HG02885 (cell line): ENCODE data around the gene TUT4.

Experiments used
- ATAC-seq: cut with Tn5 transposase; IDR thresholded peaks from one replicate; pipeline ENCODE4 v1.9.1; 2021; ENCODE audit warnings: mild to moderate bottlenecking; ENCODE audit not compliant: unreplicated experiment, poor library complexity

TUT4 gene

DNA sequence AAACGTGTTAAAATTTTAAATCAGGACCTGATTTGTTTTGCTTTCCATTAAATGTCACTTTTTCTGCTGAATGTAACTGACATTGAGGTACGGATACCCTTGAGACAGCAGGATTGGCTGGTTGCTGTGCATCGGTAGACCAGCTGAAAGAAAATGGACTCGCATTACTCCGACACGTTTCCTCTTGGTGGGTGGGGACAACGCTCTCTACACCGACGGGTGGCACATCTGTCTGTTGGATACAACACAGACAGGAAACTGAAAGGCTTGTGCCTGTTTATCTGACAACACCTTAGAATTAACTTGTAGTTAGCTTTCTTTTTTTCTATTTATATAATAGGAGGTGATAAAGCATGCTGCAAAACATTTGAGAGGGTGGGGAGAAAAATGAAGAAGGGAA, 129.1 kb downstream of the TUT4 start:
- ATAC-seq, result no peak

DNA sequence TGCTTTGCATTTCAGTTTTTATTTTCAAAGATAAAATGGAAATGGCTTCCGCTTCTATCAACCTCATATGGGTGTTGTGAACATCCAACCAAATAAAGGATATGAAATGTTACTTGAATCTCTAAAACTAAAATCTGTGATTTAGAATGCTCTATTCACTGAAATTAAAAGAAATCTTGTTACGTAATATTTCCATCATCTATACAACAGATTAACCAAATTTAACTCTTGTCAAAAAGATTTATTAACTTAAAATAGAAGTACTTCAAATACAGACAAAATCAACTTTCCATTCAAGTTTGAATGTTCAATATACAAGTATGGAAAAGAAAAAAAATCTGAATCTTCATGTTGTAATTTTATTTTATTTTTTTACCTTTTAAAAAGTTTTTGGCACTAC, 129.8 kb downstream of the TUT4 start:
- ATAC-seq, result no peak

DNA sequence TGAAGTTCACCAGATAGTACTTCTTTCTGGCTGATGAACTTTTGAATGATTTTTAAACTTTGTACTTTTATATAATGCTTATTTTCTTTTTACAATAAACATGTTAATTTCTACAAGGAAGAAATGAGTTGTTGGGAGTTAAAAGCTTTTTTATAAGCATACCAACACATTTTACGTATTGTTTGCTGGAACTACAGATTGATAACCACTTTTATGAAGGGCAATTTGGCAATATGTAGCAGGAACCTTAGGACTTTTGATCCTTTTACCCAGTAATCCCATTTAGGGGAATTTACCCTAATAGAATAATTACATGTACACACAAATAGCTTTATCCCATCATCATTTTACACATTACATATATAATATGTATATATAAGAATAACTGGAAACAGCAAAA, 132.2 kb downstream of the TUT4 start:
- ATAC-seq, result no peak

DNA sequence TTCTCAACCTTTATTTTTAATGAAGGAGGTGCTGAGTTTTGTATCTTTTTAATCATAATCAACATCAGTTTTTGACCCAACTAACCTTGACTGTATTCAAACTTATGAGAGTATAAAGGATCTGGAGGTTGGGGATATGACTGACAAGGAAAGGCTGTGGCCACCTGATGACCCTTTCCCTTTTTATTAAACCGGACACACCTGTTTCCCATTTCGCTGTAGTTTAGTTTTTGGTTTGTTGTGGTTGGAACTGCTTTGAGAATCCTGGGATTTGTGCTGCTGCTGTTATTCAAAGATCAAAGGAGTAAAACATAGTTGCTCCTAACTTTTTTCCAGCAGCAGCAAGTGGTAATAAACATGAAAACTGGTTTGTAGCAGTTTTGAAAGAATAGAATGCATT, 136.1 kb downstream of the TUT4 start:
- ATAC-seq, result no peak

DNA sequence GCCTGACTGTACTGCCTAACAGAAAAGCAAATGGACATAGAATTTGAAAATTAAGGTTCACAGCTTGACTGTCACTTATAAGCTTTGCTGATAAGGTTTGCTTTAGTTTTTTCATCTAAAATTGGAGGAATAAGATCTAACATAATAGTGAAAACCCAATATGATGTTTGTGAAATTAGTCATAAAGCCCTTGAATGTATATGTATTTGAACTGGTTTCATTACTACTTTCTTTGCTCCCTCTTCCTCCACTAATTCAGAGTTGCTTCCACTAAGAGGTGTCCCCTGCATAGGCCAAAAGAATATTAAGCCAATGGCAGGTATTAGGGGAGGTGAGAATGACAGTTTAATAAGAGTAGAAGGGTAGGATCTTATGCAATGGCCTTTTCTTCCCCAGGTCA, 137.9 kb downstream of the TUT4 start:
- no peak for ATAC-seq

DNA sequence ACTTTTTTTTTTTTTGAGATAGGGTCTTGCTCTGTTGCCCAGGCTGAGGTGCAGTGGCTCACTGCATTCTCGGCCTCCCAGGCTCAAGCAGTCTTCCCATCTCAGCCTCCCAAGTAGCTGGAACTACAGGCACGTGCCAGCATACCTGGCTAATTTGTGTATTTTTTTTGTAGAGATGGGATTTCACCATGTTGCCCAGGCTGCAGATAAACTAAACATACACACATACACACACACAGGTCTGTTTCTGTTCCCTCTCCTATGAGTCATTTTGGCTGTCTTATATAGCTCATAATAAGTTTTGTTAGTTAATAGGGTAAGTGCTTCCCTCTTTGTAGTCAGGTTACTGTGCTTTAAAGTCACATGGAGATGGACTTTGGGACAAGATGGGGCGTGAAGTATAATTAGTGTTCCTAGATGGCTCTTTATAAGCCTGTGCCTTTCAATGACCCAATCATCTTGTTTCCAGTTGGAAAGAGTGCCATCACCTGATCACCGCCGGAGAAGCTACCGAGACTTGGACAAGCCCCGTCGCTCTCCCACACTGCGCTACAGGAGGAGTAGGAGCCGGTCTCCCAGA, 139.4 kb downstream of the TUT4 start:
- ATAC-seq, result no peak

DNA sequence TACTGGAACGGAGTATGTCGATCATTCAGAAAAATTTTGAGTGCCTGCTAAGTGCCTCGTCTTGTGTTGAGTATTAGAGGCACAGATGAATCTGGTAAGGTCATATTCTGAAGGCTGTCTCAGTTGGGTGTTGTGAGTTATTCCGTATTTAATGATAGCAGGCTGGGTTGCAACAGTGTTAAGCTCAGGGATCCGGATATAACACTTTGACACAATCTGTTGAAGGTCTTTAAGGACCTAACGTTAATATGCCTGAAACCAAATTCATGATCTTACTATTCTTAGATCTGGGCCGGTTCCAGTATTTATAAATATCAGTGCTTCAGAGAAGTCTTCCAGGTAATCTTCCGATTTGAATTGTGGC, 147.9 kb downstream of the TUT4 start:
- ATAC-seq, result no peak

DNA sequence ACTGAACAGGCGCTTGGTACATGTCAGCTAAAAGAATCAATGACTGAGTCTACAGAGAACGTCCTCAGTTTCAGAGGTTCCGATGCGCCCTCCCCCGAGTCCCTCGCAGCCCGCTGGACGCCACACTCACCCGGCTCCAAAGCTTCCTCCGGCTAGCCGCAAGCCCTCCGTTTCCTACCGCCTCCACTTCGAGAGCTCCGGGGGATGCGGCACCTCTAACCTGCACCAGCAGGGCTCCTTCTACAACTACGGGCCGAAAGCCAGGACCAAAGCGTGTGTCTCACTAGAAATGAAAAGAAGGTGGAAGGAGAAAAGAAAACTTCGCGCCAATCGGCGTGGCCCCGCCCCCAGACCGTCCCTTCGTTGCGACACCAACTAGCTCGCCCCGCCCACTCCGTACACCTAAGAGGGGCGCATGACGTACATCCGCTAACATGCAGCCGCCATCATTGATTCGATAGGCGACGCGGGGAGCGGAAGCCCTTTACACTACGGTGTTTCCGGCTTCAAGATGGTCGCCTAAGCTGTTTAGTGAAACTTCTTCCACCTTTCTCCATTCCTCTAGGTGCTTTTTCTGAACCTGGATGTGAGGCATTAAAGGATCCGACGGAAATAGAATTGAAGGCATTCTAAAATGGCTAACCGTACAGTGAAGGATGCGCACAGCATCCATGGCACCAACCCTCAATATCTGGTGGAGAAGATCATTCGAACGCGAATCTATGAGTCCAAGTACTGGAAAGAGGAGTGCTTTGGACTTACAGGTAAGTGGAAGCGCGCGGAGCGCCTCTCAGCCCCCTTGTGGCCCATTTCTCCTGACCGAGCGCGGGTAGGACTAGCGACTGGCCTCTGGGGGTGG, 148.5 kb downstream of the TUT4 start, which contains the start of the genes ORC1 and PRPF38A:
Gene ORC1, minus strand, starts transcription at position 308 of the 859 bp plus-strand sequence. CDS start 2,200 bp downstream, outside the sequence.
Gene PRPF38A, plus strand, starts transcription at position 487 of the 859 bp plus-strand sequence. Its CDS starts 148 bp downstream, at position 635.
- peak; percentile 96 for ATAC-seq

DNA sequence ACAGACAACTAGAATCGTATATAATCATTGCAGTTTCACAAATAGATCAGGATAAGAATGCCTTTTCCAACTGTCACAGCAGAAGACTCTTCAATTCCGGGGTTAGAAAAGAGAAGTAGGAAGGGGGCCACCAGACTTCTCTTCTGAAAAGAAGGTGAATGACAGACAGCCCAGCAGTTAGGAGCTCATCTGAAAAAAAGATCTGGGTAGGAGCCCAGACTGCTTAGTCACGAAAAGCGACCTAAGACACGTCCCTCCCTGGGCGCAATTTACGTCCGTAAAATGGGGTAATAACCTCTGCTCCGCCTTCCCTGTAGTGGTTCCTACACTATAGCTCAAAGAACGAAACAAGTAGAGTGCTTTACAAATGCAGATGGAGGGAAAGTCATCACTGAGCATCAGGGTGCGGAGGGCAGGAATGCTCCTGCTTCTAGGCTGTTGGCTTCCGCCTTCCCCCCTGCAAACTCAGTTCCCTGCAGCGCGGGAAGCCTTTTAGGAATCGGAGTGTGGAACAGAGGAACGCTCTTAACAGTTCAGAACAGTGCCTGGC, 149.3 kb downstream of the TUT4 start:
- peak; percentile 45 for ATAC-seq

DNA sequence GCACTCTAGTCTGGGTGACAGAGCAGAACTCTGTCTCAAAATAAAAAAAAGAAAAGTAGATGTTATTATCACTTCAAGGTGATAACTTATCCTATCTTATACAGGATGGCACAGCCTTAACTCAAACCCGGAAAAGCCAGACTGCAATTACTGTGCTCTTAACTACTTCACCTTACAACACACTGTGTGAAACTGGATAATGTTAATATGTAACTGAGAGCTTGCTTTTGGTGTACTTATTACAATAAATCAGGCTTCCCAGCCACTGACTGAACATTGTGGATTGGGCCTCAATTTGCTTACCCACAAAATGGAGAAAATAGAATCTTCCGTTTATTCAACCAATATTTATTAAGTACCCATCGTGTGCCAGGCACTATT, 150.0 kb downstream of the TUT4 start:
- ATAC-seq, result no peak

DNA sequence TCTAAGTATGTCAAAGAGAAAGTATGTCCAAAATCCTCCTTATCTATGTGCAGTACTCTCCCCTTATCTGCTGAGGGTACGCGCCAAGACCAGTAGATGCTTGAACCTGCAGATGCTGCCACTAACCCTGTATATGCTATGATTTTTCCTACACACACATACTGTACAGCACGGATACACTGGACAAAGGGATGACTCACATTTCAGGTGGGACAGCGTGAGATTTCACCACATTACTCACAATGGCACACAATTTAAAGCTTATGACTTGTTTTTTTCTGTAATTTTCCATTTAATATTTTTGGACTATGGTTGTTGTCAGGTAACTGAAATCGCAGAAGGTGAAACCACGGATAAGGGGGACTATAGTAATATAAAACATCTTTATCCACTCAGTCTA, 152.8 kb downstream of the TUT4 start:
- no peak for ATAC-seq

DNA sequence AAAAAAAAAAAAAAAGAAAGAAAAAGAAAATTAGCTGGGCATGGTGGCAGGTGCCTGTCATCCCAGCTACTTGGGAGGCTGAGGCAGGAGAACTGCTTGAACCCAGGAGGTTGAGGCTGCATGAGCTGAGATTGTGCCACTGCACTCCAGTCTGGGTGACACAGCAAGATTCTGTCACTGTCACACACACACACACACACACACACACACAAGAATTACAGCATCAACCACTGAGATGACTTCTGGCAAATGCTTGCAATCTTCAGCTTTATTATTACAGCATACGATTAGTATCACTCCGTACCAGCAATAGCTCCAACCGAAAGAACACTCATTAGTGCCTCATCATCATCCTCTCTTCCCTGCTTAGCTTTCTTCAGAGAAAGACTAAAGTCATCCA, 153.3 kb downstream of the TUT4 start:
- ATAC-seq, result no peak

DNA sequence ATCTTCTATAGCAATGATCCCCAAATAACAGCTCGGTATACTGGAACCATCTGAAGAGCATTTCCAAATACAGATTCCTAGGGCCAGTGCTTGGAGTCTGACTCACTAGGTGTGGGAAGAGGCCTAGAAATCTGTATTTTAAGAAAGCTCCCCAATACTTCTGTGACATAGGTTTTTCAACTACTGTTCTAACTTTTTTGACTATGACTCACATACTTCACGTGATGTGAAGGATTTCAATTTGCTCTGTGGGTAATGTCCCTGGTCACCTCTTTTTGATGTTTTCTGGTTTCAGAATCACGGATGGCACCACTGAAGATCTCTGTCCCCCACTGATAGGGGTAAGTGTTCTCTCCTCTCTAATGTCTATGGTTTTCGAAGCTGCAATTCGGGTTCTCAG, 159.7 kb downstream of the TUT4 start:
- ATAC-seq, result no peak

DNA sequence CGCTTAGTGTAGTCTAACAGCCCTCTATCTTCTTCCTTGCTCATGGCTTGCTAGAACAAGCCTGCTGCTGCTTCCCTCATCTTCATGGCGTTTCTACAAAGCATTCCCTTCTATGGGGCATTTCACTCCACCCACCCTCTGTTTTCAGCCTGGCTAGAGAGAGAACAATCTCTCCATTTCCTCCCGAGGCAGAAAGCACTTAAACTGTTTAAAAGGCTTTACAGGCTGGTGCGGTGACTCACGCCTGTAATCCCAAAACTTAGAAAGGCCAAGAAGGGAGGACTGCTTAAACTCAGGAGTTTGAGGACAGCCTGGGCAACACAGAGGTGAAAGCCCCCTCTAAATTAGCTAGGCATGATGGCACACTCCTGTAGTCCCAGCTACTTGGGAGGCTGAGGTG, 166.4 kb downstream of the TUT4 start:
- ATAC-seq, result no peak

DNA sequence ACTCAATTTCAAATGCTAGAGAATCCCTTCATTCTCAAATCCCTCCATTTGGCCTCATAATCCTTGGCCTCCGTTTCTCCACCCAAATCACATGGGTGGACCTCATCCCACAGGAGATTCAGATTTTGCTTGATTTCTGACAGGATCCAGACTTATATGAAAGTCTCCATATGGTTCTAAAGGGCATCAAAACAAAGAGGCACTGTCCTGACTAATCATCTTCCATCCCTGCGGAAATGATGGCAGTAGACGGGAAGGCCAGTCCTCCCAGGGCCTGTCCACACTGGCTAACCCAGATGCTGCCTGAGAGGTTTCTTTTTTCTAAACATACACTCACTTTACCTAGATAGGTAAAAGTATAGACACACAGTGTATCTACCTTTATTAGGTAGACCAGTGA, 167.5 kb downstream of the TUT4 start:
- no peak for ATAC-seq
